GM21447 (cell line): Measurements from ENCODE around the gene SERPINA1.
"Not testable (repeated sequence)": the region's sequence is repeated elsewhere in the genome, so short reads cannot be mapped to it uniquely, and the experiment has no call there.

Experiments
- ATAC-seq: cut with Tn5 transposase; IDR thresholded peaks from one replicate; pipeline ENCODE4 v1.9.1; 2021; ENCODE audit not compliant: unreplicated experiment

SERPINA1 gene

DNA sequence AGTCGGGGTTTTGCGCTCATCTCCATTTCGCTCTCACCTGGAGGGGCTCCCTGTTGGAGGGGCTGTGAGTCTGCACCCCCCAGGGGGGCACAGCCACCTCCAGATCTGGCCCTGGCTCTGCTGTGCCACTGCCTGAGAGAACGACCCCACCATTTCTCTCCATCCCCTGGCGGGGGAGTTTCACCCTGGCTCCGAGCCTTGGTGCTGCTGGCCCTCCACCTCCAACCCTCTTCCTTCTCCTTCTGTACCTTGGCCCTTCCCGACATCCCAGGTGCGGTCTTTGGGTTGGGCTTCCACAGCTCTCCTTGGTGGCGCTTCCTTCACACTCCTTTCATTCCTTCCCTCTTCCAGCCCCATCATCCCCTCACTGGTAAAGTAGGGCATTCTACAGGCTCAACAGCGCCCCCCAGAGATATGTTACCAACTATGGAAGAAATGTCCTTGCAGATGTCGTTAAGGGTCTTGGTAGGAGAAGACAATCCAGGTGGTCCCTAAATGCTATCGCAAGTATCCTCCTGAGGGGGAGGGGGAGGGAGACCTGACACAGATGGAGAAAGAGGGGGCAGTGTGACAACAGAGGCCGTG lies 16.3 kb downstream of the SERPINA1 start:
- no peak for ATAC-seq

DNA sequence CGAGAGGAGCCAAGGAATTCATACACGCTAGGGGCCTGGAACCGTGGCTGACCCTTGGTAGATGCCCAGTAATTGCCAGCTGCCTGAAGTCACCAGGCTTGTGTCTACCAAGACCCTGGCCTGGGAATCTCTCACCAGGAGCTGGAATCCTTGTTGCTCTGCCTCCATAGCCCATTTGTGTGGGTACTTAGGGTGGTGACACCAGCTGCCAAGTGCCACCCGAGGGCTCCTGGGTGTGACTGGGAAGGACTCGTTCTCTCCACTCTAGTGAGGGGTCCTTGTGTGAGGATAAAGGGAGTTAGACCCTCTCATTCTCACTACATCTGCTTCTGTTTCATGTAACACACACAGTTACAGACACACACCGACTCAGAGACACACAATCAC lies 17.9 kb downstream of the SERPINA1 start:
- no peak for ATAC-seq

DNA sequence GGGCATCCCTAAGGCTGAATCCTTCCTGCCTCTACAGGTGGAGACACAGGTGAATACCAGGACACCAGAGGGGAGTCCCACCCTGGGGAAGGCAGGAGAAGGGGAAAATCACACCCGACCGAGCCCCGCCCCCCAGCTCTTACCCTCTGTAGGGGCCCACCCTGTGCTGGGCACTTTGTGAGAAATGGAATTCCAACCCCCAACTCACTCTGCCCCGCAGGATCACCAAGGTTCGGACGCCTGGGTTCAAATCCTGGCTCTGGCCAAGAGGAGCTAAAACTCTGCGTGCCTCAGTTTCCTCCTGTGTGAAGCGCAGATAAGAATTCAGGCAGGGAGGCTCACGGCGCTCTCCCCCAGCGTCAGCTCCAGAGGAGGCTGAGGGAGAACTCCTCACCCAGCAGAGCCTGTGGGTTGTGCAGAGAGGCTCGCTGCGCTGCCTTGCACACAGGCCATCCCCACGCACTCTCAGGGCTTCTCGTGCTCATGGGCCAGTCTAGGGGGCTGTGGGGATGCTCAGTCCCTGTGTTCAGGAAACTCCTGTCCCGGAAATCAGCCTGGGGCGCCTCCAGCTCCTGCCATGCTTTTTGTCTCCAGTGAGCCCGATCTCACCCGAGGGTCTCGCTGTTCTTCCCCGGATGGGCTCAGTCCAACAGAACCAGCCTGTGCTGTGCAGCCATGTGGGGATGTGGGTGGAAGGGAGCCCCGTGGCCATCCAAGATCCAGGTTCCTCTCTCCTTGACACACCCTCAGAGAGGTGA lies 18.5 kb downstream of the SERPINA1 start:
- ATAC-seq = not testable (repeated sequence)

DNA sequence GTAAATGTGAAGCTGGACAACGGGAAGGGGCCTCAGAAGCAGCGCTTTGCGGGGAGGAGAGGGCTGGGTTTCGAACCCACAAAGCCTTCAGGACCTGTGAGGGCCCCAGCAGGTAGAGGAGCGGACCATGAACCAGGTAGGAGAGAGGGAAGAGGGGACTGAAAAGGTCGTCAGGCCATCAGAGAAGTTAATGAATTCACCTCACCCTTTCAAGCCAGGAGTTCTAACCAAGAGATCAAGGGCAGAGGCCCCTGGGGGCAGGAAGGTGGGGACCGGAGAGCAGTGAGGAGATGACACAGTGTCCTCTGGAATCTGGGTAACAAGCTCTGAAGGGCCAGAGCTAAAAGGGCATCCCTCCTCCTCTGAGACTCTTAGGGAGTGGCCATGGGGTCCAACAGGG lies 19.4 kb downstream of the SERPINA1 start:
- no peak for ATAC-seq

DNA sequence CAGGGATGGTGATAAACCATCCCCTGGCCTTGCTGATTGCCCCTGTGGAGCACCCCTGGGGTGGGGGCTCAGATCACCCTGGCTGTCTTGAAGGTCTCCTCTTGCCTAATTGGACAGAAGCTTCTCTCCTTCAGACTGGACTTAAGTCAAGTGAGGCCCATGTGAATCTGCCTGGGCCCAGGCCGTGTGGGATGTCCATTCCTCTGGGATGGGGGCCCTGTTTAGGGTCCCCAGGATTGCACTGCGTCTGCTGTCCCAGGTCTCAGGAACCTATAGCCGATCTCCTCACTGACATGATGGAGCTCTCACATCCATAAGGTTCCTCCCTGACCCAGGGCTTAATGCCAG lies 20.2 kb downstream of the SERPINA1 start:
- ATAC-seq = no peak

DNA sequence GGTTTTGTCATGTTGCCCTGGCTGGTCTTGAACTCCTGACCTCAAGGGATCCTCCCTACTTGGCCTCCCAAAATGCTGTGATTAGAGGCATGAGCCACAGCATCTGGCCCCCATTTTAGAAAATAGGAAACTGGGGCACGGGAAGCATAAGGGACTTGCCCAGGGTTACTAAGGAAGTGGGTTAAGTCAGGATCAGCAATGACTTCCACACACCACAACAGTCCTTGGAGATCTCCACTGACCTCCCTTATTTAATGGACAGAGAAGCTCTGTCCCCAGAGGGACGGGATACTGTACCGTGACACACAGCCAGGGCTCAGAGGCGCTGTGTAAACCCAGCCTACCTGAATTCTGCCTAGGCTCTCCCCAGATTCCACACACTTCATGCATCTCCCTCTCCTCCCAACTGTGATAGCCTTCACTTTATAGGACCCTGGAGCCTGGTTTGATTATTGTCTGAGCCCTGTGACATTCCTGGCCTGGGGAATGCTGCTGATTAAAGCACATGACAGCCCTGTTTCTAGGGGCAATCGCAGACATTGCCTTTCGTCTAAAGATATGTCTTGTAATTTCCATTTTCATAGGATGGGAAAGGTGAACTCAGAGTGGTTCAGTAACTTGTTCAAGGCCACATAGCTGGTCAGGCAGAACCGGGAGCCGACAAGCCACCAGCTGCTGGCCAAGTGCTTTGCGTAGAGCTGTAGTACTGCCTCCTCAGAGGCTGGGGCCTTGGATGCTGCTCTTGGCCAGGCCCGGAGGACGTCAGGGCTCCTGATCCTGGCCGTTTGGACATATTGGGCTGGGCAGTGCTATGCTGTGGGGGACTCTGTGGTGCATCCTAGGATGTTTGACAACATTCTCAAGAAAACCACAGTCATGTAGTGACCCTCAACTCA lies 20.8 kb downstream of the SERPINA1 start:
- ATAC-seq = no peak

DNA sequence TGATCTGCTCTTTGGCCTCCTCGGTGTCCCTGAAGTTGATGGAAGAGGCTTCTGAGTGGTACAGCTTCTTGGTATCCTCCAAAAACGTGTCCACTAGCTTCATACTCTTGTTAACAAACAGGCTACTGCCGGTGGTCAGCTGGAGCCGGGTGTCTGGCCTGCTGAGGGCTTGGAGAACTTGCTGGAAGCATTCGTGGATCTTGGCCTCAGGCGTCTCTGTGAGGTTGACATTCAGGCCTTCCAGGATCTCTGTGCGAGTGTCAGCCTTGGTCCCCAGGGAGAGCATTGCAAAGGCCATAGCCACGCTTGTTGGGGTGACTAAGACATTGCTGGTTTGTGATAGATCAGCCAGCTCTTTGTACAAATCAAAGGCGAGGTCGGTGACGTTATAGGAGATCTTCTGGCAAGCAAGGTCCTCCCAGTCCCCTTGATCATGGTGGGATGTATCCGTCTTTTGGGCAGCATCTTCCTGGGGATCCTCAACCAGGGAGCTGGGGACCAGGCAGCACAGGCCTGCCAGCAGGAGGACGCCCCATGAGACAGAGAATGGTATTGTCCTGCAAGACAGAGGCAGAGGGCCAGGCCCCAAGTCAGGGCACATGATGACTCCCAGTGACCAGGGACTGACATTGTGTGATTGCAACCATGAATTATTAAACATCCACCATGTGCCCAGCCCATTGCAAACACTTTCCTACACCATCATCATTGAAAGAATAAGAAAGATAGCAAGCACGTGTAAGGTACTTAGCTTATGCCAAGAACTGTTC lies 22.1 kb downstream of the SERPINA1 start, which contains the start of gene SERPINA2:
TSS of gene SERPINA2 (minus strand) at position 553 of the 770 bp plus-strand sequence.
- ATAC-seq = no peak

DNA sequence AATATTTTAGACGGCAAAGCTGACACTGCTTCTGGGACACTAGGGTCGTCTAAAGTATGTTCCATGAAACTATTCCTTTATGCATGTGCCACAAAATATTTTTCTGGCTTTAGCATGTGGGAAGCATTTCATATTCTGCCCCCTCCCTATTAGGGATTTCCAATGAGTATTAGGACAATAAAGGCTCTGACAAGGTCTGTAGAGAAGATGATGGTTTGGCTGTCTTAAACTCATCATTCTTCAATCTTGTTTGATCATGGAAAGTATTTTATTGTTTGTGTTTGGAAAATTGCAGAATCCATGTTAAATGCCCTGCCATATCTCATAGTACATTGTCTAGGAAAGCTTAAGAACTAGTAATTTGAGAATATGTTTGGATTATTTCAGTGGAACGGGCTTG lies 22.8 kb downstream of the SERPINA1 start:
- ATAC-seq = no peak

DNA sequence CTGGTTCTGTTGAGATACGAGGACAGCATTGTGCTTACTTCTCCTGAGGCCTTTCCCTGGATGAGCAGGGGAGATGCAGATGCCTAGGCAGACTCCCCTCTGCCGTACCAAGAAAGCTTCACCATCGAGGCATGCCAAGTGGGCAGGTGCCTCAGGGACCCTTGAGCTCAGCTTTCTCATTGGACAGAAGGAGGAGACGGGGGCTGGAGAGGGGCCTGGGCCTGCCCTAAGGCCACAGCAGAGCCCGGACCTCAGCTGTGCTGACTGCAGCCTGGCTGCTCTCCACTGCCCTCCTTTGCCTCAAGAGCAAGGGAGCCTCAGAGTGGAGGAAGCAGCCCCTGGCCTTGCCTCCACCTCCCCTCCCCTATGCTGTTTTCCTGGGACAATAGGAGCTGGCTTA lies 23.4 kb downstream of the SERPINA1 start:
- no peak for ATAC-seq

DNA sequence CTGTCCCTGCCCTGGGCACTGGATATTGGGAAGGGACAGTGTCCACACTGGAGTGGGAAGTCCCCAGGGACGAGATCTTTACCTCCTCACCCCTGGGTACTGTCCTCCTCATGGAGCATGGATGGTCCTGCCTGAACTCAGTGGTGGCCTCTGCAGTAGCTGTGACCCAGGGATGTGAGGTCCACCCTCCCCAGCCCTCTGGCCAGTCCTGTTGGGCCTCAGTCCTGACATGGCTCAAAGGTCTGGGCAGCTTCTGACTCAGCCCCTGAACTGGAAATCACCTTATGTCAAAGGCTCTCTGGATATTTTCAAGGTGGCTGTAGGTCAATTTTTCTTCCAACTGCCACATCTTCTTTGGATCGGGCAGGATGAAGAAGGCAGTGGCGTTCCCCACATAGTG lies 24.4 kb downstream of the SERPINA1 start:
- no peak for ATAC-seq

DNA sequence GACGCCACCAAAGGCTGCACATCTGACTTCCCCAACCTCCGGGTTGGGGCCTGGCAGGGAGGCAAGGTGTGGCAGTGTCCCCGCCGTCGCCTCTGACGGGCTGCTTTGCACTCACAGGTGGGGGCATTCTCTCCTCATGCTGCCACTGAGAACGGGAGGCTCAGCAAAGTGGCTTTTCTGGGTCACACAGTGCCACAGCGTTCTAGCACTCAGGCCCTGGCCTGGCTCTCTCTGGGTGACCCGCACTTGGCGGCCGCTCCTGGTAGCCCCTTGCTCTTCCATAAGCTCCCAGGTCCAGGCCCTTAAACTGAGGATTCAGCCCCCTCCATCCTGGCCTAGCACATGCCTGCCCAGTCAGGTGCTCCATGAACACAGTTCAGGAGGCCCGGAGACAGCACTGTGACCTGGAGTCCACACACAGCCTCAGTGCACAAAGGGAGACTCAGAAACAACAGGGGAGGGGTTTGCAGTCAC lies 25.2 kb downstream of the SERPINA1 start:
- no peak for ATAC-seq

DNA sequence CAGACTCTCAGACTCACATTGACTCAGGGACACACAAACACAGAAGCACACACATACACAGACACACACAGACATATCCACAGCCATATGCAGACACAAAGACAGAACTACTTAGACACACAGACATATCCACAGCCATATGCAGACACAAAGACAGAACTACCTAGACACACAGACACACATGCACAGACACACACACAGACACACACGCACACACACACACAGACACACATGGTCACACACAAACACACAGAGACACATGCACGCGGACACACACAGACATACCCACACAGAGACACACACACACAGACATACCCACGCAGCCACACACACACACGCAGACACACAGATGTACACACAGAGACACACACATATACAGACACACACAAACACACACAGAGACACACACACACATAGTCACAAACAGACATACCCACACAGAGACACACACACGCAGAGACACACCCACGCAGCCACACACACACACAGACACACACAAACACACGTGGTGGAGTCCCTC lies 25.7 kb downstream of the SERPINA1 start:
- ATAC-seq = no peak

DNA sequence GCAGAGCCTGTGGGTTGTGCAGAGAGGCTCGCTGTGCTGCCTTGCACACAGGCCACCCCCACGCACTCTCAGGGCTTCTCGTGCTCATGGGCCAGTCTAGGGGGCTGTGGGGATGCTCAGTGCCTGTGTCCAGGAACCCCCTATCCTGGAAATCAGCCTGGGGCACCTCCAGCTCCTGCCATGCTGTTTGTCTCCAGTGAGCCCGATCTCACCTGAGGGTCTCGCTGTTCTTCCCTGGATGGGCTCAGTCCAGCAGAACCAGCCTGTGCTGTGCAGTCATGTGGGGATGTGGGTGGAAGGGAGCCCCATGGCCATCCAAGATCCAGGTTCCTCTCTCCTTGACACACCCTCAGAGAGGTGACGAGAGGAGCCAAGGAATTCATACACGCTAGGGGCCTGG lies 26.7 kb downstream of the SERPINA1 start:
- ATAC-seq = no peak

DNA sequence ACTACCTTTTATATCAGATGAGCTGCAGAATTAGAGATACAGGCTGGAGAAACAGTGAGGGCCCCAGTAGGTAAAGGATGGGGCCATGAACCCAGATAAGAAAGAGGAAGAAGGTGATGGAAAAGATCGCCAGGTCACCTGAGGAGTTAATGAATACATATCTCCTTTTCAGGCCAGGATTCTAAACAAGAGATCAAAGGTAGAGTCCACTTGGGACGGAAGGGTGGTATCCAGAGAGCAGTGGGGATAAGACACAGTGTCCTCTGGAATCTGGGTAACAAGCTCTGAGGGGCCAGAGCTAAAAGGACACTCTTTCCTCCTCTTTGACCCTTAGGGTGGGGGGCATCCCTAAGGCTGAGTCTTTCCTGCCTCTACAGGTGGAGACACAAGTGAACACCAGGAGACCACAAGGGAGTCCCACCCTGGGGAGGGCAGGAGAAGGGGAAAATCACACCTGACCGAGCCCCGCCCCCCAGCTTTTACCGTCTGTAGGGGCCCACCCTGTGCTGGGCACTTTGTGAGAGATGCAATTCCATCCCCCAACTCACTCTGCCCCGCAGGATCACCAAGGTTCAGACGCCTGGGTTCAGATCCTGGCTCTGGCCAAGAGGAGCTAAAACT lies 27.3 kb downstream of the SERPINA1 start:
- no peak for ATAC-seq

DNA sequence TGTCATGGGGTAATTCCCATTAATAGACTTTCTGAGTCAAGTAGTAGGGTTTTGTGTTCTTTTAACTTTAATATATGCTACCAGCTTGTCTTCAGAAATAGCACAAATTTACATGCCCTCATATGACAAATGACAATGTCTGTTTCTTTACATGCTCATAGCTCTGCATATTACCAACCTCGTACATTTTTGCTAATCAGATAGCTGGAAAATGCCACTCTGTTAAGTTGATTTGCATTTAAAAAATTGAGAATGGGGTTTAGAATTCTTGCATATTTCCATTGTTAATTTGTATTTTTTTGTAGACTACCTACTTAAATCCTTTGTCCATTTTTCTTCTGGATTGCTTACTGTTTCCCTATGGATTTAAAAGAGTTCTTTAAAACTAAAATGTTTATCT lies 31.2 kb downstream of the SERPINA1 start:
- no peak for ATAC-seq

DNA sequence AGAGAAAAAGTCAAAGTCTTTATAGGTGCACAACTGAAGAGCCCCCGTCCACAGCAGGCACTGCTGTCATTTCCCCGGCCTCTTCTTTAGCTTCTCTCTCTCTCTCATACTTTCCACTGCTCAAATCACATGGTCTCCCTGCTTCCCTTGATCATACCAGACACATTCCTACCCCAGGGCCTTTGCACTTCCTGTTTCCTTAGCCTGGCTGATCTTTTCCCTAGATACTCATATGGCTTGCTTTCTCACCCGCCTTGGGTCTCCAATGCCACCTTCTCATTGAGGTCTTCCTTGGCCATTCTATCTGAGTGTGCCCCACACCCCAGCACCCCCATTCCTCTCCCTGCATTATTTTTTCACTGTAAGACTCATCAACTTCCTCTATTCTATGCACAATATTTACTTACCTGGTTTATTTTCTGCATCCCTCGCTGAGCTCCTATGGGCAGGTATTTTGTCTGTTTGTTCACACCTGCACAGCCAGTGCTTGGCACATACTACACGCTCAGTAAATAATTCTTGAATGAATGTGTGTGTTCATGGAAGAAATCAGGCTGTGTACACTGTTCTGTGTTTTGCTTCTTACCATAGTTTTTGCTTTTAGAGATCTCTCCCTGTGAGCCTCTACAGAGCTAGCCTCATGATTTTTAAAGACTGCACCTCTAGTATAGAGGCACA lies 31.9 kb downstream of the SERPINA1 start:
- no peak for ATAC-seq

DNA sequence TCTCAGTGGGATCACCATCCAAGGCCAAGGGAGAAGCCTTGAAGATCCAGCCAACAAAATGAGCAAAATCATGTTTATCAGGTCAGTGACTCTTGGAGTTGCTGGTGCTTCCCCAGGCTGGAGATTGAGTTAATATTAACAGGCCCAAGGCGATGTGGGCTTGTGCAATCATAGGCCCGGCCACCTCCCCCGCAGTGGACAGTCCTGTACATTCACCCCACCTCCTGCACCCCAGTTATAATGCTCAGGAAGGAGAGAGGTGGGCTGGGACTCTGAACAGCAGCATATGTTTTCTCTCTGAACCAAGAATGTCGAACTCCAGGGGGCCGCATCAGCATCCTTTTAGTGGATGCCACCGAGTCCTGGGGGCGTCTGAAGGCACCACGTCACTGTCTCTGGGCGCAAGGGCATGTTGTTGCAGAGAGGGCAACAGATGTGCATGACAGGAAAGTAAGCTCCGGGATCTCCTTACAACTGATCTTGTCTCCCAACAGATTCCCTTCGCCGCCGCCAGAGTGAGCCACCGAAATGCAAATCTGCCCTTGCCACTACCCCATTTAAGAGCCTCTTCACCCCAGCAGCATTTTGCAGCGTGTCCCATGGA lies 33.1 kb downstream of the SERPINA1 start:
- no peak for ATAC-seq

DNA sequence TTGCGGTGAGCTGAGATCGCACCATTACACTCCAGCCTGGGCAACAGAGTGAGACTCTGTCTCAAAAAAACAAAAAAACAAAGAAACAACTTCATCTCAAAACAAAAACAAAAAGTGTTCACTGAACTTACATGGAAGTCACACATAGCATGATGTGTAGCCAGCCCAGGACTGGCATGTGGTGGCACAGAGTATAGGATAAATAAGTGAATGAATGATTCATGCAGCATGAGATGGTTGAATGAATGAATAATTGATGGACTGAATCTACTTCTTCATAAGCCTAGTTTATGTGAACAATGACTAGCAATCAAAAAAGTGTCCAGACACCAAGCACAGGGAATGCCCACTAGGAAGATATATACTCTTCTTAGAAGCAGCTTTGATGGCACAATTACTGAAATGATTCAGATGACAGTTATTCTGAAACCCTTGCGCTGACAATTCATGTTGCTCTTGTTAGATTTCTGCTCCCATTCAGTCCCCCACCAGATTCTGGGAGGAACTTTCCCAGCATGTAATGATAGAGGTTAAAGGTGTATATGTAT lies 33.7 kb downstream of the SERPINA1 start:
- ATAC-seq = no peak

DNA sequence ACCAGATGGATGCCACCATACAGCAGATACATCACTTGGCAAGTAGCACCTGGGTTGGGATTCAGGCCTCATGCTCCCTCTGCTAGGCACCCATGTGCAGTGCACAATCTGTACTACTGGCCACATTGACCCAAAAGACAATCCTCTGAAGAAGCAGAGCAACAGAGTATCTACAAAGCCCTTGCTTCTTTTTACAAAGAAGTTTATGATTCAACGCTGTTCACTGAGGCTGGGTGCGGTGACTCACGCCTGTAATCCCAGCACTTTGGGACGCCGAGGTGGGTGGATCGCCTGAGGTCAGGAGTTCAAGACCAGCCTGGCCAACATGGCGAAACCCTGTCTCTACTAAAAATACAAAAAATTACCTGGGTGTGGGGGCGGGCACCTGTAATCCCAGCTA lies 34.2 kb downstream of the SERPINA1 start:
- ATAC-seq = not testable (repeated sequence)
